ENCODE results near the gene ITIH5.

ITIH5 gene

GRCh38 chr10:7647062-7647664 lies 19.6 kb downstream of the ITIH5 start:
- H3K4me3 ChIP-seq (ENCODE audit: low read depth, low read length) = no peak overlapping the region
- TF ChIP-seq CTCF (IDR thresholded peaks at IDR 0.05; ENCODE audit: low read depth, low read length) = no peak

GRCh38 chr10:7642491-7643011 lies 24.2 kb downstream of the ITIH5 start:
- TF ChIP-seq CTCF (IDR thresholded peaks at IDR 0.05; ENCODE audit: low read depth, low read length) = no peak
- no peak overlapping the region for H3K4me3 ChIP-seq (ENCODE audit: low read depth, low read length)

GRCh38 chr10:7635408-7636125 lies 31.2 kb downstream of the ITIH5 start:
- H3K4me3 ChIP-seq (ENCODE audit: low read depth, low read length) = no peak overlapping the region
- TF ChIP-seq CTCF (IDR thresholded peaks at IDR 0.05; ENCODE audit: low read depth, low read length) = no peak

GRCh38 chr10:7634142-7634894 lies 32.4 kb downstream of the ITIH5 start:
- no peak overlapping the region for H3K4me3 ChIP-seq (ENCODE audit: low read depth, low read length)
- no peak for TF ChIP-seq CTCF (IDR thresholded peaks at IDR 0.05; ENCODE audit: low read depth, low read length)

- TF ChIP-seq CTCF (IDR thresholded peaks at IDR 0.05; ENCODE audit: low read depth, low read length) = no peak
- no peak overlapping the region for H3K4me3 ChIP-seq (ENCODE audit: low read depth, low read length)
These were observed 40.5 kb downstream of the ITIH5 start for GRCh38 chr10:7626283-7626682.

GRCh38 chr10:7625836-7626235 lies 40.9 kb downstream of the ITIH5 start:
- TF ChIP-seq CTCF (IDR thresholded peaks at IDR 0.05; ENCODE audit: low read depth, low read length) = no peak
- H3K4me3 ChIP-seq (ENCODE audit: low read depth, low read length) = no peak overlapping the region

- no peak for TF ChIP-seq CTCF (IDR thresholded peaks at IDR 0.05; ENCODE audit: low read depth, low read length)
- H3K4me3 ChIP-seq (ENCODE audit: low read depth, low read length) = no peak overlapping the region
These were observed 41.8 kb downstream of the ITIH5 start for GRCh38 chr10:7625009-7625408.

Data from WI38 (cell line).